Thoracic aorta endothelial cell (primary cell): ENCODE results near the gene PIK3C2A. TPM values are rescaled to one million over a fixed set of nuclear protein-coding genes. Genes with fewer than 3 reads are reported as not detected.

Experiments
- total RNA-seq: library from RNA; depleted of rRNA; stranded (reverse); fragments of >200 nt; gene quantifications from 2 replicates; pipeline ENCODE4 v1.2.3, GENCODE V29; 2012

The PIK3C2A gene
- 236 and 286 TPM in 2 replicates for total RNA-seq

GRCh38 chr11:17207317-17208256 lies at the start of gene PIK3C2A:
TSS of gene PIK3C2A (minus strand) at chr11:17207986. CDS start at chr11:17169741, 38,245 bp downstream.

Other genes with a start within 250 kb of the PIK3C2A start
- 0.13 and 1.7 TPM in 2 replicates for gene PLEKHA7, start 193.6 kb downstream of the PIK3C2A start, total RNA-seq
- 1,240 and 1,433 TPM in 2 replicates for gene RPS13, start 130.3 kb downstream of the PIK3C2A start, total RNA-seq
- 98.1 and 133 TPM in 2 replicates for gene NUCB2, start 68.8 kb upstream of the PIK3C2A start, total RNA-seq
- 25.0 and 38.1 TPM in 2 replicates for gene NCR3LG1, start 143.8 kb upstream of the PIK3C2A start, total RNA-seq
- 0.07 and 0.13 TPM in 2 replicates for gene KCNJ11, start 180.7 kb upstream of the PIK3C2A start, total RNA-seq